SK-N-SH (cell line): ENCODE measurements around the gene SLC66A2.

Experiments
- ELF1 ChIP-seq: IDR thresholded peaks from 2 replicates; pipeline ENCODE4 v1.4.0; 2012
- EP300 ChIP-seq, 2 experiments: IDR thresholded peaks; 2 replicates each; pipeline versions ENCODE4 v1.4.0 to v1.6.1; 2012; ENCODE audit warnings: borderline replicate concordance in 1 of 2, low read depth in 1 of 2, low read length in 1 of 2
- TF ChIP-seq, protein P1 (sequence below): fragments of 150-350 bp; IDR thresholded peaks from 2 replicates; pipeline ENCODE4 v1.6.1; 2017; ENCODE audit warnings: antibody characterized with exemption, low read length, low read depth, borderline replicate concordance
- TF ChIP-seq, protein P2 (sequence below): fragments of 200-600 bp; sonication (generic); IDR thresholded peaks from 2 replicates; pipeline ENCODE4 v1.6.1; 2017; ENCODE audit warnings: antibody characterized with exemption, mild to moderate bottlenecking, moderate library complexity
- TF ChIP-seq, protein P3 (sequence below): IDR thresholded peaks from 2 replicates; pipeline ENCODE4 v1.4.0; 2012; ENCODE audit warnings: low read depth
- TF ChIP-seq, protein P4 (sequence below): IDR thresholded peaks from 2 replicates; pipeline ENCODE4 v1.6.1; 2012; ENCODE audit warnings: mild to moderate bottlenecking, low read depth, low read length, moderate library complexity
- TF ChIP-seq, protein P5 (sequence below): IDR thresholded peaks from 2 replicates; pipeline ENCODE4 v1.4.0; 2012; ENCODE audit warnings: low read depth, borderline replicate concordance

DNA sequence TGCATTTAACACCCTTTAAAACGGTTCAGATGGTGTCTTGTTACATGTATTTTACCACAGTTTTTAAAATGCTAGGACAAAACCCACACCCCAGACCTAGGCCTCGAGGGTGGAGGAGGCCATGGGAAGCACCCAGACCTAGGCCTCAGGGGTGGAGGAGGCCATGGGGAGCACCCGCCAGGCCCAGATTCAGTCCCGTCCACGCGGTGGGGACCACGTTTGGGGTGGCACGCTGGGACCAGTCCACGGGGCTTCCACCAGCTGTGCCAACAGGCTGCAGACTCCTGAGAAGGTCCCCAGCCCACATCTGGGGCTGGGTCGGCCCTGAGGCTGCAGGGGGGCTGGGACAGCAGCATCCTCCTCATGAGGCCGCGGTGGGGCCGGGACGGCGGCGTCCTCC, 63.4 kb downstream of the SLC66A2 start:
- TF ChIP-seq, protein P1, sequence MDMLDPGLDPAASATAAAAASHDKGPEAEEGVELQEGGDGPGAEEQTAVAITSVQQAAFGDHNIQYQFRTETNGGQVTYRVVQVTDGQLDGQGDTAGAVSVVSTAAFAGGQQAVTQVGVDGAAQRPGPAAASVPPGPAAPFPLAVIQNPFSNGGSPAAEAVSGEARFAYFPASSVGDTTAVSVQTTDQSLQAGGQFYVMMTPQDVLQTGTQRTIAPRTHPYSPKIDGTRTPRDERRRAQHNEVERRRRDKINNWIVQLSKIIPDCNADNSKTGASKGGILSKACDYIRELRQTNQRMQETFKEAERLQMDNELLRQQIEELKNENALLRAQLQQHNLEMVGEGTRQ, result no peak
- TF ChIP-seq, protein P2, sequence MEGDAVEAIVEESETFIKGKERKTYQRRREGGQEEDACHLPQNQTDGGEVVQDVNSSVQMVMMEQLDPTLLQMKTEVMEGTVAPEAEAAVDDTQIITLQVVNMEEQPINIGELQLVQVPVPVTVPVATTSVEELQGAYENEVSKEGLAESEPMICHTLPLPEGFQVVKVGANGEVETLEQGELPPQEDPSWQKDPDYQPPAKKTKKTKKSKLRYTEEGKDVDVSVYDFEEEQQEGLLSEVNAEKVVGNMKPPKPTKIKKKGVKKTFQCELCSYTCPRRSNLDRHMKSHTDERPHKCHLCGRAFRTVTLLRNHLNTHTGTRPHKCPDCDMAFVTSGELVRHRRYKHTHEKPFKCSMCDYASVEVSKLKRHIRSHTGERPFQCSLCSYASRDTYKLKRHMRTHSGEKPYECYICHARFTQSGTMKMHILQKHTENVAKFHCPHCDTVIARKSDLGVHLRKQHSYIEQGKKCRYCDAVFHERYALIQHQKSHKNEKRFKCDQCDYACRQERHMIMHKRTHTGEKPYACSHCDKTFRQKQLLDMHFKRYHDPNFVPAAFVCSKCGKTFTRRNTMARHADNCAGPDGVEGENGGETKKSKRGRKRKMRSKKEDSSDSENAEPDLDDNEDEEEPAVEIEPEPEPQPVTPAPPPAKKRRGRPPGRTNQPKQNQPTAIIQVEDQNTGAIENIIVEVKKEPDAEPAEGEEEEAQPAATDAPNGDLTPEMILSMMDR, result no peak
- TF ChIP-seq, protein P3, sequence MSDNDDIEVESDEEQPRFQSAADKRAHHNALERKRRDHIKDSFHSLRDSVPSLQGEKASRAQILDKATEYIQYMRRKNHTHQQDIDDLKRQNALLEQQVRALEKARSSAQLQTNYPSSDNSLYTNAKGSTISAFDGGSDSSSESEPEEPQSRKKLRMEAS, result no peak
- TF ChIP-seq, protein P4, sequence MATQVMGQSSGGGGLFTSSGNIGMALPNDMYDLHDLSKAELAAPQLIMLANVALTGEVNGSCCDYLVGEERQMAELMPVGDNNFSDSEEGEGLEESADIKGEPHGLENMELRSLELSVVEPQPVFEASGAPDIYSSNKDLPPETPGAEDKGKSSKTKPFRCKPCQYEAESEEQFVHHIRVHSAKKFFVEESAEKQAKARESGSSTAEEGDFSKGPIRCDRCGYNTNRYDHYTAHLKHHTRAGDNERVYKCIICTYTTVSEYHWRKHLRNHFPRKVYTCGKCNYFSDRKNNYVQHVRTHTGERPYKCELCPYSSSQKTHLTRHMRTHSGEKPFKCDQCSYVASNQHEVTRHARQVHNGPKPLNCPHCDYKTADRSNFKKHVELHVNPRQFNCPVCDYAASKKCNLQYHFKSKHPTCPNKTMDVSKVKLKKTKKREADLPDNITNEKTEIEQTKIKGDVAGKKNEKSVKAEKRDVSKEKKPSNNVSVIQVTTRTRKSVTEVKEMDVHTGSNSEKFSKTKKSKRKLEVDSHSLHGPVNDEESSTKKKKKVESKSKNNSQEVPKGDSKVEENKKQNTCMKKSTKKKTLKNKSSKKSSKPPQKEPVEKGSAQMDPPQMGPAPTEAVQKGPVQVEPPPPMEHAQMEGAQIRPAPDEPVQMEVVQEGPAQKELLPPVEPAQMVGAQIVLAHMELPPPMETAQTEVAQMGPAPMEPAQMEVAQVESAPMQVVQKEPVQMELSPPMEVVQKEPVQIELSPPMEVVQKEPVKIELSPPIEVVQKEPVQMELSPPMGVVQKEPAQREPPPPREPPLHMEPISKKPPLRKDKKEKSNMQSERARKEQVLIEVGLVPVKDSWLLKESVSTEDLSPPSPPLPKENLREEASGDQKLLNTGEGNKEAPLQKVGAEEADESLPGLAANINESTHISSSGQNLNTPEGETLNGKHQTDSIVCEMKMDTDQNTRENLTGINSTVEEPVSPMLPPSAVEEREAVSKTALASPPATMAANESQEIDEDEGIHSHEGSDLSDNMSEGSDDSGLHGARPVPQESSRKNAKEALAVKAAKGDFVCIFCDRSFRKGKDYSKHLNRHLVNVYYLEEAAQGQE, result no peak
- TF ChIP-seq EP300 (IDR thresholded peaks at IDR 0.05; ENCODE audit: borderline replicate concordance in 1 of 2, low read depth in 1 of 2, low read length in 1 of 2) (no peak), ELF1 (no peak)
- TF ChIP-seq, protein P5, sequence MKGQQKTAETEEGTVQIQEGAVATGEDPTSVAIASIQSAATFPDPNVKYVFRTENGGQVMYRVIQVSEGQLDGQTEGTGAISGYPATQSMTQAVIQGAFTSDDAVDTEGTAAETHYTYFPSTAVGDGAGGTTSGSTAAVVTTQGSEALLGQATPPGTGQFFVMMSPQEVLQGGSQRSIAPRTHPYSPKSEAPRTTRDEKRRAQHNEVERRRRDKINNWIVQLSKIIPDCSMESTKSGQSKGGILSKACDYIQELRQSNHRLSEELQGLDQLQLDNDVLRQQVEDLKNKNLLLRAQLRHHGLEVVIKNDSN, result no peak
